GM18511 (cell line): ENCODE data around the gene MRPL22.
"Not testable (repeated sequence)": the region's sequence is repeated elsewhere in the genome, so short reads cannot be mapped to it uniquely, and the experiment has no call there.

Source experiments
- ATAC-seq: cut with Tn5 transposase; IDR thresholded peaks from one replicate; pipeline ENCODE4 v1.9.1; 2021; ENCODE audit warnings: mild to moderate bottlenecking, moderate library complexity; ENCODE audit not compliant: unreplicated experiment

Gene MRPL22

GRCh38 chr5:154939387-154939786, 1.5 kb upstream of the MRPL22 start:
- ATAC-seq, result not testable (repeated sequence)

GRCh38 chr5:154940375-154940771, 500 bp upstream of the MRPL22 start:
- no peak for ATAC-seq

DNA sequence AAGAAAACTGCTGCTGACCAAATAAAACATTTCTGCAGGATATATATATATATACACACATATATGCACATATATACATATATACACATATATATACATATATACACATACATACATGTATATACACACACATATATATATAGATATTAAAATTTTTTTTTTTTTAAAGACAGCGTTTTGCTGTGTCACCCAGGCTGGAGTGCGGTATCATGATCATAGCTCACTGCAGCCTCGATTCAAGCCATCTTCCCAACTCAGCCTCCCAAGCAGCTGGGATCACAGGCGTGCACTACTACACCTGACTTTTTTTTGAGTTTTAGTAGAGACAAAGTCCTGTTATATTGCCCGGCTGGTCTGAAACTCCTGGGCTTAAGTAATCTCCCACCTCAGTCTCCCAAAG, 2.7 kb downstream of the MRPL22 start:
- no peak for ATAC-seq

GRCh38 chr5:154944716-154945115, 3.8 kb downstream of the MRPL22 start:
- ATAC-seq, result no peak

- no peak for ATAC-seq
Measured at GRCh38 chr5:154945695-154946301, 4.9 kb downstream of the MRPL22 start.

- no peak for ATAC-seq
Measured at GRCh38 chr5:154947778-154948177, 6.9 kb downstream of the MRPL22 start.

DNA sequence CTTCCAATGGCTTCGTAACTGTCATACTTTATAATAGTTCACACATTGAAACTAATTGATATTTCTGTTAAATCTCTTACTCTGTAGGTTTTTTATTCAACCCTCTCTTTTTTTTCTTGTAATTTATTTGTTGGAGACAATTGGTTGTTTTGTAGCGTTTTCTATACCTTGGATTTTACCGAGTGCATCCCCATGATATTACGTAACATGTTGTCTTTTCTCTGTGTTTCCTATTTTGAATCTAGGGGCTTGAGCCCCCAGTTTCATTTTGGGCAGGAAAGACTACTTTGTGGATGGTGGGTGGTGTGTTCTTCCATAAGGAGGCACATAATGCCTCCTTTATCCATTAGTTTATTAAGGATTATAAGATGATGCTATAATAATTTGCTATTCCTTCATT, 7.4 kb downstream of the MRPL22 start:
- ATAC-seq, result no peak

- no peak for ATAC-seq
Measured at GRCh38 chr5:154949781-154950180, 8.9 kb downstream of the MRPL22 start.

- no peak for ATAC-seq
Measured at GRCh38 chr5:154956712-154957111, 15.8 kb downstream of the MRPL22 start.

- peak; percentile 99 for ATAC-seq
Measured at GRCh38 chr5:154962494-154962893, 21.6 kb downstream of the MRPL22 start.

GRCh38 chr5:154966081-154966841, 25.4 kb downstream of the MRPL22 start:
- no peak for ATAC-seq

GRCh38 chr5:154966874-154967273, 26.0 kb downstream of the MRPL22 start:
- ATAC-seq, result no peak

GRCh38 chr5:154967421-154968024, 26.6 kb downstream of the MRPL22 start:
- no peak for ATAC-seq

DNA sequence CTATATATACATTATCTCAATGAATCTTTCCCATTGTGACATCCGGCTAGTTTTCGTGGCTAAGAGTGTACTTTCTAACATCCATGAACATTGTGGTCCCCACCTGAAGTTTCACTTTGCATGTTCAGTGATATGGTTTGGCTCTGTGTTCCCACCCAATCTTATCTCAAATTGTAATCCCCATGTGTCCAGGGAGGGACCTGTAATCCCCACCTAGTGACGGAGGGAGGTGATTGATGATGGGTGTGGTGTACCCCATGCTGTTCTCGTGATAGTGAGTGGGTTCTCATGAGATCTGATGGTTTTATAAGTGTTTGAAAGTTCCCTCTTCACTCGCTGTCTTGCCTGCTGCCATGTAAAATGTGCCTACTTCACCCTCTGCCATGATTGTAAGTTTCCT, 28.1 kb downstream of the MRPL22 start:
- ATAC-seq, result no peak

DNA sequence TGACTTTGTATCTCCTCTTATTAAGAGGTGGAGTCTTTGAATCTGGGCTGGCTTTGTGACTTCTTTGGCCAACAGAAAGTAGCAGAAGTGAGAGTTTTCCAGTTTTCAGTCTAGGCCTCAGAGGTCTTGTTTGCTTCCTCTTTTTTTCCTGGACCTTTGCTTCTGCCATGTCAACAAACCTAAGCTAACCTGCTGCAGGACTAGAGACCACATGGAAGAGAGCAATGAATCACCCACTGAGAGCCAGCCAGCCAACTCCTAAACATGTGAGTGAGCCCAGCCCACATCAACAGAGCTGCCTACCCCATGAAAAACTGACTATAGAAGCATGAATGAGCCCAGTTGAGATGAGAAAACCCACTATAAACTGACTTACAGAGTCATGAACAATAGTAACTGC, 29.9 kb downstream of the MRPL22 start:
- ATAC-seq, result no peak

- no peak for ATAC-seq
Measured at GRCh38 chr5:154971501-154971900, 30.6 kb downstream of the MRPL22 start.

DNA sequence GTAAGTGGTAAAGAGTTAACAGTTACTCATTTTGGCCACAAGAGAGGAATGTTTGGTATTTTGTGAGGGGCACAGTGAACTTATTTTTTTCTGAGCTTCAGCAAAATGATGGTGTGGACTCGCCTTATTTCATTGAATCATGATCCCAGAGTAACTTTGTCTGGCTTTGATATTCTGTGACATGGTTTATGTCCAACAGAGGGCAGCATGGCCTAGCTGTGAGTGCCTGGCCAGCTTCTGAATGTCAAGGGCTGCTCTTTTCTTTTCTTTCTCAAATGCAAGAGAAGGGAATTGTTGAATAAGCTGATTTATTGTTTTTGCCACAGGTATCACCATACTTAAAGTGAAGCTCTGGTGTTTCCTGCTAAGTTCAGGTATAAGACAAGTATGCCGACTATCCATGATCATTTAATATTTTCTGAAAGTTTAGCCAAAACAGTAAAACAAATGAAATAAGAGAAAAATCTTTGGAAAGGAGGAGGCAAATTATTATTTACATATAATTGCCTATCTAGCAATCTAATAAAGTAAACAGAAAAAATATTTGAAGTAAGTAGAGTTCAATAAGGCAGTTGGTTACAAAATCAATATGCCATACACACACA, 31.7 kb downstream of the MRPL22 start:
- no peak for ATAC-seq

DNA sequence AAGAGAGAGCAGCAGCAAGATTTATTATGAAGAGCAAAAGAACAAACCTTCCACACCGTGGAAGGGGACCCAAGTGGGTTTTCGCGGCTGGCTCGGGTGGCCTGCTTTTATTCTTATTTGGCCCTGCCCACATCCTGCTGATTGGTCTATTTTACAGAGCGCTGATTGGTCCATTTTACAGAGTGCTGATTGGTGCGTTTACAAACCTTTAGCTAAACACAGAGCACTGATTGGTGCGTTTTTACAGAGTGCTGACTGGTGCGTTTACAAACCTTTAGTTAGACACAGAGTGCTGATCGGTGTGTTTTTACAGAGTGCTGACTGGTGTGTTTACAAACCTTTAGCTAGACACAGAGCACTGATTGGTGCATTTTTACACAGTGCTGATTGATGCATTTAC, 35.2 kb downstream of the MRPL22 start:
- not testable (repeated sequence) for ATAC-seq

DNA sequence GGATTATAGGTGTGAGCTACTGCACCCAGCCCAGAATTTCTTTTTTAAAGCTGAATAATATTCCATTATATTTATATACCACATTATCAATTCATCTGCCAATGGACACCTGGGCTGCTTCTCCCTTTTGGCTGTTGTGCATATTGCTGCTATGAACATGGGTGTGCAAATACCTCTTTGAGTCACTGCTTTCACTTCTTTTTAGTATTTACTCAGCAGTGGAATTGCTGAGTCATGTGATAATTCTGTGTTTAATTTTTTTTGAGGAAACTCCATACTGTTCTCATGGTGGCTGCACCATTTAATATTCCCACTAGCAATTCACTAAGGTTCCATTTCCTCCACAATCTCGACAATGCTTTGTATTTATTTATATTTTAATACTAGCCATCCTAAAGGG, 36.5 kb downstream of the MRPL22 start:
- ATAC-seq, result no peak

- ATAC-seq, result not testable (repeated sequence)
Measured at GRCh38 chr5:154978294-154978693, 37.4 kb downstream of the MRPL22 start.

DNA sequence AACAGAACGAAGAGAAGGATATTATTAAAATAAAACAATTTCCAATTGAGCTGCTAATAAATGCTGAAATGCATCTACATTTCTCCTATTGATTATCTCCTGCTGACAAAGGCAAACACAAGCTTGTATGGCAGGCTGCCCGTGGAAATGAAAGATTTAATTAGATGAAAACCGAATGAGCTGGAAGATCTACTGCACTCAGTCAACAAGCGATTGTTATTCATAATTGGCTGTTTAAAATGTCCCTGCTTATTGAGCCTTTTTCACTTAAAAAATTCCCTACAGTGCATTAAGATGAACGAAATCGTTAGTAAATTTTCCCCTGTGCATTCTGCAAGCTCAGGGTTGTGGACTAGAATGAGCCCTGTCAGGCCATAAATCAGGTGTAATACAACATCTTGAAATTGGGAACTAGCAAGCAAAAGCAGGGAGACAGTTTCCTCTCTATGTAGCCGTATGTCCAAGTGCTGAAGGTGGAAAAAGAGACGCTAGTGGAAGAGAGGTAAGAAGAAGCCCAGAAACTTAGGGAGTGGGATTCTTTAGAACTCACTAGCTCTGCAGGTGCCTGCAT, 44.2 kb downstream of the MRPL22 start:
- ATAC-seq, result no peak
